ENCODE data around the gene SNX9.
A peak's percentile ranks its signal among the peaks of the same experiment; 100 is the strongest.

SNX9 gene

GRCh38 chr6:157811476-157812173 lies 11.4 kb upstream of the SNX9 start:
- H3K4me3 ChIP-seq (replicated peaks; ENCODE audit: low read depth, low read length): no peak overlapping the region
- DNase-seq (ENCODE audit: low read depth): peak; percentile 29
- no peak for TF ChIP-seq CTCF (IDR thresholded peaks at IDR 0.05; ENCODE audit: low read length, missing control alignments)

- TF ChIP-seq CTCF (IDR thresholded peaks at IDR 0.05; ENCODE audit: low read length, missing control alignments): no peak
- DNase-seq (ENCODE audit: low read depth): no peak
- H3K4me3 ChIP-seq (replicated peaks; ENCODE audit: low read depth, low read length): no peak overlapping the region
These were observed 10.4 kb upstream of the SNX9 start for GRCh38 chr6:157812425-157813171.

GRCh38 chr6:157813191-157813590 lies 9.9 kb upstream of the SNX9 start:
- no peak overlapping the region for H3K4me3 ChIP-seq (replicated peaks; ENCODE audit: low read depth, low read length)
- DNase-seq (ENCODE audit: low read depth): peak; percentile 52
- TF ChIP-seq CTCF (IDR thresholded peaks at IDR 0.05; ENCODE audit: low read length, missing control alignments): no peak

- peak; percentile 89 for DNase-seq (ENCODE audit: low read depth)
- H3K4me3 ChIP-seq (replicated peaks; ENCODE audit: low read depth, low read length): no peak overlapping the region
These were observed 9.1 kb upstream of the SNX9 start for GRCh38 chr6:157813750-157814455.

GRCh38 chr6:157814883-157815282 lies 8.2 kb upstream of the SNX9 start:
- H3K4me3 ChIP-seq (replicated peaks; ENCODE audit: low read depth, low read length): no peak overlapping the region
- no peak for TF ChIP-seq CTCF (IDR thresholded peaks at IDR 0.05; ENCODE audit: low read length, missing control alignments)
- no peak for DNase-seq (ENCODE audit: low read depth)

More at GRCh38 chr6:157813750-157814455, 9.1 kb upstream of the SNX9 start:
- no peak for TF ChIP-seq CTCF (IDR thresholded peaks at IDR 0.05; ENCODE audit: low read length, missing control alignments)

- H3K4me3 ChIP-seq (replicated peaks; ENCODE audit: low read depth, low read length): no peak overlapping the region
- no peak for TF ChIP-seq CTCF (IDR thresholded peaks at IDR 0.05; ENCODE audit: low read length, missing control alignments)
- DNase-seq (ENCODE audit: low read depth): no peak
These were observed 1.6 kb upstream of the SNX9 start for GRCh38 chr6:157821342-157822033.
